ENCODE measurements around the gene LIPC.

Gene LIPC

GRCh38 chr15:58477170-58477569 is 45.4 kb downstream of the LIPC start:
- no peak for DNase-seq
- H3K9me3 ChIP-seq (ENCODE audit: severe bottlenecking) = no peaks in the 10 kb centered on the region
- H3K4me3 ChIP-seq (ENCODE audit: low read depth, low read length) = no peak overlapping the region
- no peaks in the 10 kb centered on the region for H3K27me3 ChIP-seq (ENCODE audit: insufficient read depth, low read depth, severe bottlenecking)
- H3K36me3 ChIP-seq = no peaks in the 10 kb centered on the region
- H3K27ac ChIP-seq = no peak overlapping the region
- TF ChIP-seq, protein P1, sequence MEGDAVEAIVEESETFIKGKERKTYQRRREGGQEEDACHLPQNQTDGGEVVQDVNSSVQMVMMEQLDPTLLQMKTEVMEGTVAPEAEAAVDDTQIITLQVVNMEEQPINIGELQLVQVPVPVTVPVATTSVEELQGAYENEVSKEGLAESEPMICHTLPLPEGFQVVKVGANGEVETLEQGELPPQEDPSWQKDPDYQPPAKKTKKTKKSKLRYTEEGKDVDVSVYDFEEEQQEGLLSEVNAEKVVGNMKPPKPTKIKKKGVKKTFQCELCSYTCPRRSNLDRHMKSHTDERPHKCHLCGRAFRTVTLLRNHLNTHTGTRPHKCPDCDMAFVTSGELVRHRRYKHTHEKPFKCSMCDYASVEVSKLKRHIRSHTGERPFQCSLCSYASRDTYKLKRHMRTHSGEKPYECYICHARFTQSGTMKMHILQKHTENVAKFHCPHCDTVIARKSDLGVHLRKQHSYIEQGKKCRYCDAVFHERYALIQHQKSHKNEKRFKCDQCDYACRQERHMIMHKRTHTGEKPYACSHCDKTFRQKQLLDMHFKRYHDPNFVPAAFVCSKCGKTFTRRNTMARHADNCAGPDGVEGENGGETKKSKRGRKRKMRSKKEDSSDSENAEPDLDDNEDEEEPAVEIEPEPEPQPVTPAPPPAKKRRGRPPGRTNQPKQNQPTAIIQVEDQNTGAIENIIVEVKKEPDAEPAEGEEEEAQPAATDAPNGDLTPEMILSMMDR (IDR thresholded peaks at IDR 0.05; ENCODE audit: low read depth, low read length) = no peak

DNA sequence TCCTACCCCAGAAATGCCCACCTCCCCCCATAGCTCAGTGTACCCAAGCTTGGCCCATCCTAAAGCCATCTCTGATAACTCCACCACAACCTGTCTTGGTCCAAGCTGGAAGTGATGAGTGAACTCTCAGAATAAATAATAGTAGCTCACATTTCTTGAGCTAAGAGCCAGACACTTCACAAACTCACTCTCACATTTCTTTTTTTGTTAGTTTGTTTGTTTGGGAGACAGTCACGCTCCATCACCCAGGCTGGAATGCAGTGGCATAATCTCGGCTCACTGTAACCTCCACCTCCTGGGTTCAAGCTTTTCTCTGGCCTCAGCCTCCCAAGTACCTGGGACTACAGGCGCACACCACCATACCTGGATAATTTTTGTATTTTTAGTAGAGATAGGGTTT is 46.2 kb downstream of the LIPC start:
- Histone ChIP-seq H3K4me3 (ENCODE audit: low read depth, low read length) (no peak overlapping the region), H3K9me3 (ENCODE audit: severe bottlenecking) (no peaks in the 10 kb centered on the region), H3K36me3 (no peaks in the 10 kb centered on the region), H3K27me3 (ENCODE audit: insufficient read depth, low read depth, severe bottlenecking) (no peaks in the 10 kb centered on the region), H3K27ac (no peak overlapping the region)
- TF ChIP-seq, protein P1 (IDR thresholded peaks at IDR 0.05; ENCODE audit: low read depth, low read length) = no peak
- no peak for DNase-seq

DNA sequence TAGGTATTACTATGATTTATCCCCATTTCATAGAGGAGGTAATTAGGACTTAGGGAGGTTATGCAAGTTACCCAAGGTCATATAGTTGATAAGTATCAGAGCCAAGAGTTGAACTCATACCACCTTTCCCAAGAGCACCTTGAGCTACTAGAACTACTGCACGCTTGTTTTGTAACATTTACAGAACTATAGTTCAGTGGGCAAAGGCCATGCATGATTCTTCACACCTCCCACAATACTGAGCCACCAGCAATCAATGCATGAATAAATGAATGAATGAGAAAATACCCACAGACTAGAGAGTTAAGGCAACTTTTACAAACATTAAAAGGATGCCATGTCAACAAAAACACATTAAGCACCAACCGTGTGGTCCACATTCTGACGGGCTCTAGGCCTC is 46.8 kb downstream of the LIPC start:
- Histone ChIP-seq H3K9me3 (ENCODE audit: severe bottlenecking) (no peaks in the 10 kb centered on the region), H3K27ac (no peak overlapping the region), H3K4me3 (ENCODE audit: low read depth, low read length) (no peak overlapping the region), H3K27me3 (ENCODE audit: insufficient read depth, low read depth, severe bottlenecking) (no peaks in the 10 kb centered on the region), H3K36me3 (no peaks in the 10 kb centered on the region)
- no peak for DNase-seq
- TF ChIP-seq, protein P1 (IDR thresholded peaks at IDR 0.05; ENCODE audit: low read depth, low read length) = no peak

DNA sequence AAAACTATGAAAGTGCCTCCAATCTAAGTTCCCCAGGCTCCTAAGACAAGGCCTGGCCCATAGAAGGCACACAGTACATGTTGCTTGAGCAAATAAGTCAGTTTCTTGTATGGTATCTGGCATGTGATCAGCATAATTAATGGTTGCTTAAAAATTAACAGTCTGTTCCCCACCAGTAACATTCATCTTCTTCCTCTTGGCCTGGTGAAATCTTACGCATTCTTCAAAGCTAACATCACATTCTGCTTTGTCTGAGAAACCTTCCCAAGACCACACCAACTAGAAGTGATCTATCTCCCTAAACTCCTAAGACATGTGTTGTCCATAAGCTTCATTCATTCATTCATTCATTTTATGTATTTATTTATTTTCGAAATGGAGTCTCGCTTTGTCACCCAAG is 48.1 kb downstream of the LIPC start:
- H3K36me3 ChIP-seq = no peaks in the 10 kb centered on the region
- TF ChIP-seq, protein P1 (IDR thresholded peaks at IDR 0.05; ENCODE audit: low read depth, low read length) = no peak

DNA sequence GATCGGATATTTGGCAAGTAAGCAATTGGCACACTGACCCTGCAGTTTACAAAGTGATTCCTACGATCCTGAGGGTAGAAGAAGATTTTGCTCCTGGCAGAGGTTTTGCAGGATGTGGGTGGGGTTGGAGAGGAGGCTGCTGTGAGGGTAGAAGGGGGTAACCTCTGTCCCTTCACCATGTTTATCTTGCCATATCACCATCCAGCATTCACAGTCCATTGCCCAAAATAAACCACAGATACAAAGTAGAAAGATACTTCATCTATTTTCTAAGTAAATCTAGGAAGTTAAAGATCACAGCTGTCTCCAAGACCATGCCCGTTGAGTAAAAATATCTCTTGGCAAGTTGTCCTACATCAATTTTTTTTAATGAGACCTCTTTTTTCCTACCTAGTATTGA is 51.6 kb downstream of the LIPC start:
- peaks cover 3% of the 10 kb centered on the region for H3K9me3 ChIP-seq (ENCODE audit: severe bottlenecking)
- no peak overlapping the region for H3K27ac ChIP-seq
- TF ChIP-seq, protein P1 (IDR thresholded peaks at IDR 0.05; ENCODE audit: low read depth, low read length) = no peak
- no peak overlapping the region for H3K4me3 ChIP-seq (ENCODE audit: low read depth, low read length)
- H3K27me3 ChIP-seq (ENCODE audit: insufficient read depth, low read depth, severe bottlenecking) = no peaks in the 10 kb centered on the region
- no peaks in the 10 kb centered on the region for H3K36me3 ChIP-seq
- DNase-seq = no peak

More for the DNA sequence above, 48.1 kb downstream of the LIPC start:
- H3K27me3 ChIP-seq (ENCODE audit: insufficient read depth, low read depth, severe bottlenecking) = no peaks in the 10 kb centered on the region
- no peak overlapping the region for H3K4me3 ChIP-seq (ENCODE audit: low read depth, low read length)
- no peak overlapping the region for H3K27ac ChIP-seq
- H3K9me3 ChIP-seq (ENCODE audit: severe bottlenecking) = no peaks in the 10 kb centered on the region
- no peak for DNase-seq

- DNase-seq = no peak
- Histone ChIP-seq H3K4me3 (ENCODE audit: low read depth, low read length) (no peak overlapping the region), H3K27me3 (ENCODE audit: insufficient read depth, low read depth, severe bottlenecking) (no peaks in the 10 kb centered on the region), H3K27ac (no peak overlapping the region), H3K9me3 (ENCODE audit: severe bottlenecking) (peaks cover 15% of the 10 kb centered on the region), H3K36me3 (no peaks in the 10 kb centered on the region)
- TF ChIP-seq, protein P1 (IDR thresholded peaks at IDR 0.05; ENCODE audit: low read depth, low read length) = no peak
Measured at GRCh38 chr15:58484791-58485600, 53.2 kb downstream of the LIPC start.

All from WERI-Rb-1 (cell line).